IMR-90 (cell line): ENCODE measurements around the gene GDF15. TPM values are rescaled to one million over a fixed set of nuclear protein-coding genes. Genes with fewer than 3 reads are reported as not detected.

Experiments
- ATAC-seq: fragments of 200-7000 bp; cut with Tn5 transposase; 2 replicates; pipeline ENCODE4 v1.9.1; 2020; ENCODE audit warnings: low read depth, mild to moderate bottlenecking, moderate library complexity
- BruUV-seq: library from RNA; stranded (reverse); fragments of 400-500 nt; replicated peaks from 2 replicates; lab custom pipeline; 2021; lab: Mats Ljungman, UMichigan
- CTCF ChIA-PET: fragments of 300-600 bp; formaldehyde crosslinking; extraction: SDS; loops from one replicate; lab custom pipeline; 2021; ENCODE audit warnings: antibody characterized with exemption; lab: Yijun Ruan, JAX
- POLR2A ChIA-PET: fragments of 300-600 bp; sonication (Branson Sonifier 250); formaldehyde crosslinking; loops from one replicate; lab custom pipeline; 2022; ENCODE audit warnings: antibody characterized with exemption; ENCODE audit not compliant: unreplicated experiment; lab: Charles Lee
- DNase-seq: peaks from one replicate; pipeline ENCODE4 v3.0.0; 2013
- H2AFZ ChIP-seq: replicated peaks from 2 replicates; pipeline ENCODE3; 2013; ENCODE audit warnings: low read length, mild to moderate bottlenecking; ENCODE audit not compliant: poor library complexity
- H2AK5ac ChIP-seq: 2 replicates; pipeline ENCODE4 v1.6.1; 2013; ENCODE audit warnings: low read depth, low read length, inconsistent platforms
- H2AK9ac ChIP-seq: replicated peaks from 2 replicates; pipeline ENCODE3; 2013; ENCODE audit warnings: mild to moderate bottlenecking, low read depth, low read length, moderate library complexity; ENCODE audit not compliant: poor library complexity
- H2BK120ac ChIP-seq: 2 replicates; pipeline ENCODE4 v1.6.1; 2013; ENCODE audit warnings: low read depth, low read length, inconsistent platforms
- H2BK15ac ChIP-seq: 3 replicates; pipeline ENCODE4 v1.6.1; 2013; ENCODE audit warnings: low read depth, low read length, inconsistent platforms
- H2BK20ac ChIP-seq: 2 replicates; pipeline ENCODE4 v1.6.1; 2013; ENCODE audit warnings: low read depth, mild to moderate bottlenecking, inconsistent platforms, low read length, moderate library complexity
- H2BK5ac ChIP-seq: 2 replicates; pipeline ENCODE4 v1.6.1; 2013; ENCODE audit warnings: mild to moderate bottlenecking, low read depth, low read length, inconsistent platforms; ENCODE audit not compliant: poor library complexity, severe bottlenecking
- H3K14ac ChIP-seq: replicated peaks from 2 replicates; pipeline ENCODE4 v1.6.1; 2013; ENCODE audit warnings: low read depth, low read length, inconsistent platforms
- H3K18ac ChIP-seq: 2 replicates; pipeline ENCODE4 v1.6.1; 2013; ENCODE audit warnings: low read depth, low read length, control low read depth
- H3K23ac ChIP-seq: 2 replicates; pipeline ENCODE4 v1.6.1; 2013; ENCODE audit warnings: low read depth, low read length, inconsistent platforms
- H3K27ac ChIP-seq: 2 replicates; pipeline ENCODE4 v1.5.1; 2013; ENCODE audit warnings: mild to moderate bottlenecking, control low read depth, low read length; ENCODE audit not compliant: insufficient read depth
- H3K27me3 ChIP-seq: 2 replicates; pipeline ENCODE4 v1.6.1; 2013; ENCODE audit warnings: low read length; ENCODE audit not compliant: control insufficient read depth, insufficient read depth
- H3K36me3 ChIP-seq: 2 replicates; pipeline ENCODE4 v1.6.1; 2013; ENCODE audit warnings: low read length, mixed read lengths; ENCODE audit not compliant: control insufficient read depth, insufficient read depth
- H3K4ac ChIP-seq: 2 replicates; pipeline ENCODE4 v1.6.1; 2013; ENCODE audit warnings: low read depth, low read length, inconsistent platforms
- H3K4me1 ChIP-seq: 2 replicates; pipeline ENCODE4 v1.6.1; 2013; ENCODE audit warnings: low read length, mixed read lengths; ENCODE audit not compliant: control insufficient read depth, insufficient read depth
- H3K4me2 ChIP-seq: 2 replicates; pipeline ENCODE4 v1.6.1; 2013; ENCODE audit warnings: low read depth, mild to moderate bottlenecking, control low read depth, low read length, moderate library complexity
- H3K4me3 ChIP-seq: 2 replicates; pipeline ENCODE4 v1.5.1; 2013; ENCODE audit warnings: low read depth, mild to moderate bottlenecking, control low read depth, low read length, moderate library complexity; ENCODE audit not compliant: insufficient read depth
- H3K56ac ChIP-seq: 2 replicates; pipeline ENCODE4 v1.6.1; 2013; ENCODE audit warnings: low read length, inconsistent platforms; ENCODE audit not compliant: insufficient read depth; ENCODE audit errors: extremely low read depth
- H3K79me1 ChIP-seq, 2 experiments: 2 replicates each; pipeline ENCODE4 v1.6.1; 2013; ENCODE audit warnings: low read length in 2 of 2, inconsistent platforms in 1 of 2, low read depth in 1 of 2
- H3K9ac ChIP-seq: 2 replicates; pipeline ENCODE4 v1.6.1; 2013; ENCODE audit warnings: low read depth, low read length, control low read depth
- H3K9me1 ChIP-seq: 2 replicates; pipeline ENCODE4 v1.6.1; 2013; ENCODE audit warnings: low read length, inconsistent platforms; ENCODE audit not compliant: insufficient read depth
- H3K9me3 ChIP-seq: 2 replicates; pipeline ENCODE4 v1.6.1; 2013; ENCODE audit warnings: low read length; ENCODE audit not compliant: control insufficient read depth, insufficient read depth
- H4K20me1 ChIP-seq: 2 replicates; pipeline ENCODE4 v1.6.1; 2013; ENCODE audit warnings: low read length, inconsistent platforms; ENCODE audit not compliant: insufficient read depth
- H4K5ac ChIP-seq: 2 replicates; pipeline ENCODE4 v1.6.1; 2013; ENCODE audit warnings: mild to moderate bottlenecking, low read depth, low read length, control low read depth
- H4K8ac ChIP-seq, 2 experiments: 2 replicates each; pipeline ENCODE4 v1.6.1; 2013; ENCODE audit warnings: low read depth in 2 of 2, low read length in 2 of 2, control low read depth in 1 of 2, inconsistent platforms in 1 of 2
- H4K91ac ChIP-seq: 2 replicates; pipeline ENCODE4 v1.6.1; 2013; ENCODE audit warnings: low read depth, low read length, inconsistent platforms; ENCODE audit not compliant: insufficient read depth
- BHLHE40 ChIP-seq: fragments of 150-350 bp; IDR thresholded peaks from 2 replicates; pipeline ENCODE4 v1.6.1; 2016; ENCODE audit warnings: mild to moderate bottlenecking, low read depth, low read length
- CEBPB ChIP-seq: IDR thresholded peaks from 2 replicates; pipeline ENCODE4 v1.6.1; 2012; ENCODE audit warnings: low read depth, low read length, improper control_type of control experiment
- CHD1 ChIP-seq: IDR thresholded peaks from 2 replicates; pipeline ENCODE4 v1.6.1; 2012; ENCODE audit warnings: low read depth, low read length, improper control_type of control experiment
- FOS ChIP-seq: fragments of 150-350 bp; IDR thresholded peaks from 2 replicates; pipeline ENCODE4 v1.6.1; 2016; ENCODE audit warnings: low read depth, low read length
- MAFK ChIP-seq: IDR thresholded peaks from 2 replicates; pipeline ENCODE4 v1.6.1; 2012; ENCODE audit warnings: low read depth, low read length, improper control_type of control experiment
- MAZ ChIP-seq: IDR thresholded peaks from 2 replicates; pipeline ENCODE4 v1.6.1; 2012; ENCODE audit warnings: low read depth, mild to moderate bottlenecking, low read length, improper control_type of control experiment, moderate library complexity, borderline replicate concordance
- MXI1 ChIP-seq: IDR thresholded peaks from 2 replicates; pipeline ENCODE4 v1.6.1; 2012; ENCODE audit warnings: low read depth, mild to moderate bottlenecking, low read length, moderate library complexity, borderline replicate concordance
- NFE2L2 ChIP-seq: fragments of 150-350 bp; IDR thresholded peaks from 2 replicates; pipeline ENCODE4 v1.6.1; 2016; ENCODE audit warnings: low read depth, mild to moderate bottlenecking, low read length
- POLR2A ChIP-seq: IDR thresholded peaks from 2 replicates; pipeline ENCODE4 v1.6.1; 2012; ENCODE audit warnings: mild to moderate bottlenecking, low read depth, low read length
- RAD21 ChIP-seq: IDR thresholded peaks from 2 replicates; pipeline ENCODE4 v1.6.1; 2012; ENCODE audit warnings: low read length, improper control_type of control experiment
- RCOR1 ChIP-seq: IDR thresholded peaks from 2 replicates; pipeline ENCODE4 v1.6.1; 2012; ENCODE audit warnings: mild to moderate bottlenecking, low read length, improper control_type of control experiment; ENCODE audit not compliant: insufficient replicate concordance
- RFX5 ChIP-seq: IDR thresholded peaks from 2 replicates; pipeline ENCODE4 v1.8.0; 2012; ENCODE audit warnings: low read depth, mild to moderate bottlenecking, low read length, moderate library complexity
- SMC3 ChIP-seq: fragments of 150-350 bp; IDR thresholded peaks from 2 replicates; pipeline ENCODE4 v1.6.1; 2016; ENCODE audit warnings: low read depth, mild to moderate bottlenecking, antibody characterized with exemption, low read length, moderate library complexity
- WGBS, 2 experiments: methylation state at CpG; one replicate each; pipeline versions ENCODE4 v1.1.5 to v1.1.7; 2013; ENCODE audit warnings: missing lambda C conversion rate in 2 of 2; ENCODE audit not compliant: insufficient read length in 1 of 2; ENCODE audit errors: extremely low coverage in 2 of 2; 5-methylcytosine and 5-hydroxymethylcytosine counted together
- dilution Hi-C: fragments of 300-500 bp; cut with HindIII; formaldehyde crosslinking; loops from one replicate; pipeline ENCODE4 v1.14.3; 2018; ENCODE audit warnings: low sequenced_read_pairs; ENCODE audit not compliant: unreplicated experiment
- in situ Hi-C: fragments of 300-500 bp; cut with MboI; formaldehyde crosslinking; loops from 3 replicates; pipeline ENCODE4 v1.14.3; 2019; ENCODE audit warnings: low sequenced_read_pairs, inconsistent platforms, mixed read lengths
- intact Hi-C: fragments of 100-400 bp; cut with micrococcal nuclease; formaldehyde crosslinking; loops from 2 replicates; pipeline ENCODE4 v1.10.0; 2022
- polyA plus RNA-seq, 3 experiments: library from polyadenylated mRNA; depleted of rRNA; stranded (reverse); fragments of >200 nt; gene quantifications; 2 replicates each; pipeline ENCODE4 v1.2.3, GENCODE V29; 2012; ENCODE audit warnings: low replicate concordance in 1 of 3
- total RNA-seq: library from RNA; depleted of rRNA; stranded (reverse); fragments of >200 nt; gene quantifications from 2 replicates; pipeline ENCODE4 v1.2.3, GENCODE V29; 2012
- TF ChIP-seq, protein P1 (sequence below): conservative IDR thresholded peaks from 2 replicates; pipeline ENCODE4 v1.5.1; 2012; ENCODE audit warnings: mild to moderate bottlenecking, low read depth, low read length, improper control_type of control experiment
- TF ChIP-seq, protein P2 (sequence below): fragments of 150-350 bp; IDR thresholded peaks from 2 replicates; pipeline ENCODE4 v1.6.1; 2017; ENCODE audit warnings: mild to moderate bottlenecking, antibody characterized with exemption, low read length, low read depth
- TF ChIP-seq, protein P3 (sequence below): fragments of 150-350 bp; IDR thresholded peaks from 2 replicates; pipeline ENCODE4 v1.6.1; 2016; ENCODE audit warnings: low read depth, mild to moderate bottlenecking, low read length, moderate library complexity, borderline replicate concordance

GDF15 gene
- total and polyA plus RNA-seq, 2 of the 4 experiments (the other 2 are of a cell fraction) = 5.6 to 49.8 TPM

DNA sequence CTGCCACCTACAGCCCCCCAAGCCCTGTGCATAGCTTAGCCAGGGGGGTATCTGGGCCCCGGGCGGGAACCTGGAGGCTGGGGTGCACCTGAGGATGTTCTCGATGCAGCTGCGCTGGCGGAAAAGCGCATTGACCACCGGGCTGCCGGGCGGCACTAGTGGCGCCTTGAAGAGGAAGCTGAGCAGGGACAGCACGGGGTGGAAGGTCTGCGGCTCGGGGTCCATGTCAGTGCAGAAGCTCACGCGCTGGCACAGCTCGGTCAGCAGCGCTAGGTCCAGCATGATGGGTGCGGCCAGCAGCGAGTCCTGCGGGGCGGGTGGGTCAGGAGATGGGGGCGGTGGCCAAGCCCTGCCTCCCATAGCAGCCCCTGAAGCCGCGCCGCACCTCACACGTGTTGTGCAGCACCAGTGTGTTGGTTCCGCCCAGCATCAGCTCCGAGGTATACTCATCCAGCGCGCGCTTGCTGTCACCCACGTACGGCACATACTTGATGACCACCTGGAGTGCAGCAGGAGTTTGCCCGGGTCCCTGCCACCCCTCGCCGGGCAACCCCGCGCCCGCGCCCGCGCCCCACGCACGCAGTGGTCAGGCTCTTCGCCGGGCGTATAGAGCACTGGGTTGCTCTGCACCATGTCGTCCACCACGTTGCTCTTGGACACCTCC lies 49.4 kb downstream of the GDF15 start:
- Histone ChIP-seq H3K79me1 (peaks cover 2 to 19% of the 10 kb centered on the region in 2 experiments; a peak in 2 of 4 replicates), H2BK5ac (no peak overlapping the region), H3K27me3 (no peaks in the 10 kb centered on the region), H3K4me2 (no peak overlapping the region), H2AFZ (peak overlapping the region; percentile 32), H3K9me3 (no peaks in the 10 kb centered on the region), H4K91ac (no peak overlapping the region), H3K9ac (no peak overlapping the region), H3K18ac (no peak overlapping the region), H3K56ac (no peak overlapping the region), H4K5ac (no peak overlapping the region), H3K27ac (no peak overlapping the region), H2BK15ac (no peak overlapping the region), H3K14ac (no peak overlapping the region), H3K4me3 (no peak overlapping the region), H3K4me1 (peaks cover 23% of the 10 kb centered on the region; the same call in 1 of the 2 replicates), H4K20me1 (peaks cover 34% of the 10 kb centered on the region), H3K36me3 (peaks cover 13% of the 10 kb centered on the region; the same call in 1 of the 2 replicates), H2BK120ac (no peak overlapping the region), H3K23ac (no peak overlapping the region), H3K9me1 (peaks cover 3% of the 10 kb centered on the region; the same call in 1 of the 2 replicates), H2BK20ac (no peak overlapping the region), H2AK5ac (no peak overlapping the region), H3K4ac (no peak overlapping the region), H2AK9ac (peak overlapping the region; percentile 55), H4K8ac (no peak overlapping the region)
- DNase-seq (no peak), ATAC-seq (no peak)
- no TSS peak for BruUV-seq
- TF ChIP-seq, protein P1, sequence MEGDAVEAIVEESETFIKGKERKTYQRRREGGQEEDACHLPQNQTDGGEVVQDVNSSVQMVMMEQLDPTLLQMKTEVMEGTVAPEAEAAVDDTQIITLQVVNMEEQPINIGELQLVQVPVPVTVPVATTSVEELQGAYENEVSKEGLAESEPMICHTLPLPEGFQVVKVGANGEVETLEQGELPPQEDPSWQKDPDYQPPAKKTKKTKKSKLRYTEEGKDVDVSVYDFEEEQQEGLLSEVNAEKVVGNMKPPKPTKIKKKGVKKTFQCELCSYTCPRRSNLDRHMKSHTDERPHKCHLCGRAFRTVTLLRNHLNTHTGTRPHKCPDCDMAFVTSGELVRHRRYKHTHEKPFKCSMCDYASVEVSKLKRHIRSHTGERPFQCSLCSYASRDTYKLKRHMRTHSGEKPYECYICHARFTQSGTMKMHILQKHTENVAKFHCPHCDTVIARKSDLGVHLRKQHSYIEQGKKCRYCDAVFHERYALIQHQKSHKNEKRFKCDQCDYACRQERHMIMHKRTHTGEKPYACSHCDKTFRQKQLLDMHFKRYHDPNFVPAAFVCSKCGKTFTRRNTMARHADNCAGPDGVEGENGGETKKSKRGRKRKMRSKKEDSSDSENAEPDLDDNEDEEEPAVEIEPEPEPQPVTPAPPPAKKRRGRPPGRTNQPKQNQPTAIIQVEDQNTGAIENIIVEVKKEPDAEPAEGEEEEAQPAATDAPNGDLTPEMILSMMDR = no peak
- TF ChIP-seq, protein P2, sequence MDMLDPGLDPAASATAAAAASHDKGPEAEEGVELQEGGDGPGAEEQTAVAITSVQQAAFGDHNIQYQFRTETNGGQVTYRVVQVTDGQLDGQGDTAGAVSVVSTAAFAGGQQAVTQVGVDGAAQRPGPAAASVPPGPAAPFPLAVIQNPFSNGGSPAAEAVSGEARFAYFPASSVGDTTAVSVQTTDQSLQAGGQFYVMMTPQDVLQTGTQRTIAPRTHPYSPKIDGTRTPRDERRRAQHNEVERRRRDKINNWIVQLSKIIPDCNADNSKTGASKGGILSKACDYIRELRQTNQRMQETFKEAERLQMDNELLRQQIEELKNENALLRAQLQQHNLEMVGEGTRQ = no peak
- TF ChIP-seq MAZ (no peak), CHD1 (no peak), RAD21 (no peak), SMC3 (no peak), NFE2L2 (no peak), MAFK (no peak), RCOR1 (no peak), BHLHE40 (no peak), MXI1 (no peak), RFX5 (no peak), FOS (no peak), POLR2A (no peak), CEBPB (no peak)
- TF ChIP-seq, protein P3, sequence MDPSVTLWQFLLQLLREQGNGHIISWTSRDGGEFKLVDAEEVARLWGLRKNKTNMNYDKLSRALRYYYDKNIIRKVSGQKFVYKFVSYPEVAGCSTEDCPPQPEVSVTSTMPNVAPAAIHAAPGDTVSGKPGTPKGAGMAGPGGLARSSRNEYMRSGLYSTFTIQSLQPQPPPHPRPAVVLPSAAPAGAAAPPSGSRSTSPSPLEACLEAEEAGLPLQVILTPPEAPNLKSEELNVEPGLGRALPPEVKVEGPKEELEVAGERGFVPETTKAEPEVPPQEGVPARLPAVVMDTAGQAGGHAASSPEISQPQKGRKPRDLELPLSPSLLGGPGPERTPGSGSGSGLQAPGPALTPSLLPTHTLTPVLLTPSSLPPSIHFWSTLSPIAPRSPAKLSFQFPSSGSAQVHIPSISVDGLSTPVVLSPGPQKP = no peak
- intact Hi-C loops = no loop called here
- WGBS, 2 experiments = 98% methylated on average over 46 of the region's 49 CpGs; no CpG with 5 or more reads in 1 of the 2 experiments
- dilution Hi-C loops = no loop called here
- ChIA-PET POLR2A (no interaction called here), CTCF (no interaction called here)
- in situ Hi-C loops = no loop called here
